Measurements from ENCODE around the gene NUMA1. TPM values are rescaled to one million over a fixed set of nuclear protein-coding genes. Genes with fewer than 3 reads are reported as not detected.

The NUMA1 gene
- total RNA-seq, 1 experiment from 2014 or later = 109 TPM

GRCh38 chr11:72039031-72039855 lies 41.1 kb downstream of the NUMA1 start:
- Mint-ChIP-seq H3K4me1 (ENCODE audit: insufficient read depth, unreplicated experiment) (peaks cover 26% of the 10 kb centered on the region), H3K36me3 (ENCODE audit: insufficient read depth, unreplicated experiment) (peaks cover 36% of the 10 kb centered on the region), H3K9me3 (ENCODE audit: unreplicated experiment) (no peaks in the 10 kb centered on the region), H3K27me3 (ENCODE audit: insufficient read depth, unreplicated experiment) (no peaks in the 10 kb centered on the region), H3K27ac (ENCODE audit: low read depth, unreplicated experiment) (no peak overlapping the region), H3K4me3 (ENCODE audit: unreplicated experiment) (no peak overlapping the region)
- no peak for DNase-seq (ENCODE audit: unreplicated experiment)
- no peak for TF ChIP-seq CTCF (IDR thresholded peaks at IDR 0.05; ENCODE audit: unreplicated experiment)
- intact Hi-C loops (cut with micrococcal nuclease) = no loop called here
- ChIA-PET POLR2A (interaction anchor here (0.7 to 10.0 kb wide), 22 partner anchors 8 to 184 kb away, joined by 3 to 282 read pairs (median 4); partner anchors contain the start of genes ANAPC15, LRRC51 and NUMA1), CTCF (interaction anchor here (0.6 to 4.6 kb wide), 21 partner anchors 10 to 376 kb away, joined by 3 to 81 read pairs (median 4); no protein-coding TSS in a partner anchor)
- BruUV-seq (replicated peaks) = no TSS peak

- Mint-ChIP-seq H3K27me3 (ENCODE audit: insufficient read depth, unreplicated experiment) (no peaks in the 10 kb centered on the region), H3K9me3 (ENCODE audit: unreplicated experiment) (no peaks in the 10 kb centered on the region), H3K27ac (ENCODE audit: low read depth, unreplicated experiment) (no peak overlapping the region), H3K36me3 (ENCODE audit: insufficient read depth, unreplicated experiment) (peaks cover 43% of the 10 kb centered on the region), H3K4me1 (ENCODE audit: insufficient read depth, unreplicated experiment) (peaks cover 26% of the 10 kb centered on the region), H3K4me3 (ENCODE audit: unreplicated experiment) (no peak overlapping the region)
- no TSS peak for BruUV-seq (replicated peaks)
- POLR2A ChIA-PET = interaction anchor here (0.7 to 10.0 kb wide), 15 partner anchors 8 to 145 kb away, joined by 3 to 282 read pairs (median 9); partner anchors contain the start of genes ANAPC15, LRRC51 and NUMA1
- intact Hi-C loops (cut with micrococcal nuclease) = no loop called here
- DNase-seq (ENCODE audit: unreplicated experiment) = peak; percentile 65
- no peak for TF ChIP-seq CTCF (IDR thresholded peaks at IDR 0.05; ENCODE audit: unreplicated experiment)
- CTCF ChIA-PET = interaction anchor here (0.7 to 4.6 kb wide), 14 partner anchors 11 to 410 kb away, joined by 3 to 81 read pairs (median 4); no protein-coding TSS in a partner anchor
Observed at GRCh38 chr11:72038491-72038890, 41.9 kb downstream of the NUMA1 start.

GRCh38 chr11:72037554-72038311 lies 42.6 kb downstream of the NUMA1 start:
- DNase-seq (ENCODE audit: unreplicated experiment) = peak; percentile 47
- H3K4me1 Mint-ChIP-seq (ENCODE audit: insufficient read depth, unreplicated experiment) = peaks cover 21% of the 10 kb centered on the region
- no peak overlapping the region for H3K4me3 Mint-ChIP-seq (ENCODE audit: unreplicated experiment)
- ChIA-PET POLR2A (interaction anchor here (0.6 to 10.0 kb wide), 11 partner anchors 7 to 139 kb away, joined by 3 to 282 read pairs (median 9); partner anchors contain the start of genes ANAPC15, LRRC51 and NUMA1), CTCF (interaction anchor here (0.6 to 4.6 kb wide), 9 partner anchors 11 to 411 kb away, joined by 3 to 81 read pairs (median 4); no protein-coding TSS in a partner anchor)
- no peak overlapping the region for H3K27ac Mint-ChIP-seq (ENCODE audit: low read depth, unreplicated experiment)
- no peaks in the 10 kb centered on the region for H3K9me3 Mint-ChIP-seq (ENCODE audit: unreplicated experiment)
- no peak for TF ChIP-seq CTCF (IDR thresholded peaks at IDR 0.05; ENCODE audit: unreplicated experiment)
- peaks cover 49% of the 10 kb centered on the region for H3K36me3 Mint-ChIP-seq (ENCODE audit: insufficient read depth, unreplicated experiment)
- H3K27me3 Mint-ChIP-seq (ENCODE audit: insufficient read depth, unreplicated experiment) = no peaks in the 10 kb centered on the region
- intact Hi-C loops (cut with micrococcal nuclease) = no loop called here
- no TSS peak for BruUV-seq (replicated peaks)
